HG03060 (cell line): ENCODE data around the gene ACTN1.

ENCODE experiments used
- ATAC-seq: cut with Tn5 transposase; IDR thresholded peaks from one replicate; pipeline ENCODE4 v1.9.1; 2021; ENCODE audit warnings: low read depth, moderate number of reproducible peaks; ENCODE audit not compliant: unreplicated experiment

Gene ACTN1

GRCh38 chr14:68894802-68895703, 84.0 kb downstream of the ACTN1 start:
- ATAC-seq = no peak

- no peak for ATAC-seq
Observed at GRCh38 chr14:68894123-68894522, 85.0 kb downstream of the ACTN1 start.

- ATAC-seq = no peak
Observed at GRCh38 chr14:68893566-68893965, 85.5 kb downstream of the ACTN1 start.

GRCh38 chr14:68892961-68893360, 86.1 kb downstream of the ACTN1 start:
- ATAC-seq = no peak

- ATAC-seq = no peak
Observed at GRCh38 chr14:68891851-68892660, 87.0 kb downstream of the ACTN1 start.

GRCh38 chr14:68890173-68890931, 88.8 kb downstream of the ACTN1 start:
- no peak for ATAC-seq

- no peak for ATAC-seq
Observed at GRCh38 chr14:68888883-68889282, 90.2 kb downstream of the ACTN1 start.

GRCh38 chr14:68888025-68888850, 90.9 kb downstream of the ACTN1 start:
- ATAC-seq = no peak

GRCh38 chr14:68886109-68886434, 93.0 kb downstream of the ACTN1 start:
- ATAC-seq = no peak

GRCh38 chr14:68885226-68886108, 93.6 kb downstream of the ACTN1 start:
- ATAC-seq = no peak

- ATAC-seq = no peak
Observed at GRCh38 chr14:68884031-68885030, 94.8 kb downstream of the ACTN1 start.

GRCh38 chr14:68882235-68882634, 96.9 kb downstream of the ACTN1 start:
- no peak for ATAC-seq

GRCh38 chr14:68881396-68881795, 97.7 kb downstream of the ACTN1 start:
- no peak for ATAC-seq

- ATAC-seq = no peak
Observed at GRCh38 chr14:68880581-68881105, 98.5 kb downstream of the ACTN1 start.

- ATAC-seq = no peak
Observed at GRCh38 chr14:68879841-68880575, 99.1 kb downstream of the ACTN1 start.

GRCh38 chr14:68879321-68879781, 99.8 kb downstream of the ACTN1 start:
- ATAC-seq = no peak

- ATAC-seq = no peak
Observed at GRCh38 chr14:68878908-68879307, 100.2 kb downstream of the ACTN1 start.
